ENCODE results near the gene CYP26B1.

DNA sequence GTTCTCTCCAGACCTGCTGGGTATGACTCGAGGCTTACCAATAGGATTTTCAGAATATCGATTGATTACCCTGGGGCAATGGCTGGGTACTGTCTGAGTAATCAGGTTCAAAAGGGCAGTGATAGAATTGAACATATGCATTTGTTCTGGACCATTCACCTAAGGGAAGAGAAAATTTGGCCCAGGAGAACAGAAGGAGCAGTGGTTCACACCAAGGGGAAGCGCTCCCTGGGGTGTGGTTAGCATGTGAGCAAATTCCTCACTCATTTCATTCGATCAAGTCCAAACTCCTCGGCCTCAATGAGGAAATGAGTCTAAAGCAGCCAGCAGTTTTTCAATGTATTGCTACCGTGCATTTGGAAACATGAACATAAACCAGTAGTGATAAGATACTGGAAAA lies 55.6 kb downstream of the CYP26B1 start:
- TF ChIP-seq EZH2 (IDR thresholded peaks at IDR 0.05; ENCODE audit: borderline replicate concordance, low read length) = no peak
- TF ChIP-seq, protein P1, sequence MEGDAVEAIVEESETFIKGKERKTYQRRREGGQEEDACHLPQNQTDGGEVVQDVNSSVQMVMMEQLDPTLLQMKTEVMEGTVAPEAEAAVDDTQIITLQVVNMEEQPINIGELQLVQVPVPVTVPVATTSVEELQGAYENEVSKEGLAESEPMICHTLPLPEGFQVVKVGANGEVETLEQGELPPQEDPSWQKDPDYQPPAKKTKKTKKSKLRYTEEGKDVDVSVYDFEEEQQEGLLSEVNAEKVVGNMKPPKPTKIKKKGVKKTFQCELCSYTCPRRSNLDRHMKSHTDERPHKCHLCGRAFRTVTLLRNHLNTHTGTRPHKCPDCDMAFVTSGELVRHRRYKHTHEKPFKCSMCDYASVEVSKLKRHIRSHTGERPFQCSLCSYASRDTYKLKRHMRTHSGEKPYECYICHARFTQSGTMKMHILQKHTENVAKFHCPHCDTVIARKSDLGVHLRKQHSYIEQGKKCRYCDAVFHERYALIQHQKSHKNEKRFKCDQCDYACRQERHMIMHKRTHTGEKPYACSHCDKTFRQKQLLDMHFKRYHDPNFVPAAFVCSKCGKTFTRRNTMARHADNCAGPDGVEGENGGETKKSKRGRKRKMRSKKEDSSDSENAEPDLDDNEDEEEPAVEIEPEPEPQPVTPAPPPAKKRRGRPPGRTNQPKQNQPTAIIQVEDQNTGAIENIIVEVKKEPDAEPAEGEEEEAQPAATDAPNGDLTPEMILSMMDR (conservative IDR thresholded peaks at IDR 0.05 in 1 of 2, IDR thresholded peaks at IDR 0.05 in 1 of 2; ENCODE audit: extremely low read depth in 1 of 2, insufficient read depth in 1 of 2, low read depth in 1 of 2, low read length in 2 of 2) = no peak
